HCT116 (cell line): ENCODE results near the gene ADAMTS16.

ENCODE experiments used
- EZH2phosphoT487 ChIP-seq: fragments of 200-600 bp; IDR thresholded peaks from 2 replicates; pipeline ENCODE4 v1.6.1; 2018; ENCODE audit warnings: antibody characterized with exemption, borderline replicate concordance
- FOSL1 ChIP-seq: IDR thresholded peaks from 2 replicates; pipeline ENCODE4 v1.6.1; 2012; ENCODE audit warnings: low read depth
- POLR2A ChIP-seq: IDR thresholded peaks from 2 replicates; pipeline ENCODE4 v1.7.0; 2011; ENCODE audit warnings: borderline replicate concordance; ENCODE audit not compliant: insufficient read depth, insufficient read length; ENCODE audit errors: extremely low read depth
- POLR2AphosphoS5 ChIP-seq: IDR thresholded peaks from 2 replicates; pipeline ENCODE4 v1.6.1; 2011; ENCODE audit warnings: mild to moderate bottlenecking, low read depth, low read length, moderate library complexity
- TCF7L2 ChIP-seq: IDR thresholded peaks from 2 replicates; pipeline ENCODE4 v1.7.0; 2011; ENCODE audit warnings: borderline replicate concordance, inconsistent platforms; ENCODE audit not compliant: insufficient read depth, insufficient read length; ENCODE audit errors: extremely low read depth
- TF ChIP-seq, protein P1 (sequence below), 3 experiments: fragments of 200-600 bp in 1 of 3; sonication (generic) in 1 of 3; IDR thresholded peaks in 2 of 3; conservative IDR thresholded peaks in 1 of 3; 2 replicates each; pipeline ENCODE4 v1.5.1; 2012 to 2017; ENCODE audit warnings: low read depth in 2 of 3, low read length in 2 of 3, antibody characterized with exemption in 1 of 3, borderline replicate concordance in 1 of 3, control low read depth in 1 of 3, mild to moderate bottlenecking in 1 of 3, mixed read lengths in 1 of 3, mixed run types in 1 of 3, moderate library complexity in 1 of 3; ENCODE audit not compliant: insufficient read depth in 1 of 3
- TF ChIP-seq, protein P2 (sequence below): IDR thresholded peaks from 2 replicates; pipeline ENCODE4 v1.6.1; 2012

DNA sequence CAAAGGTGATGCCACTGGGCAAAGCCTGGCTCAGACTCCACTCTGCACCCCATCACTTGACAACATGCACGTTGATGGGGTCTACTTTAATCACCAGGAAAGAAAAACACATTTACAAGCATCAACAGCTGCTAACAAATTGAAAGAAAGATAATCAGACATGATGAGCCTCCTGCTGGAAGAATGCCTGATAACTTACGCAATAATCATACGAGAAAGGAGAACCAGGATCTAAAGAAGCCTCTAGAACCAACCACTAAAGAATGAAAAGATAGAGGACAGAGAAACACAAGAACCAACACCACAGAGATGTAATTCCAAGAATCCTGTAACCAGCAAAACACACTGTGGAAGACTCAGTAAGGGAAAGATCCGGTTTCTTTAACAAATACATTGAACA, 162.1 kb downstream of the ADAMTS16 start:
- TF ChIP-seq, protein P1, sequence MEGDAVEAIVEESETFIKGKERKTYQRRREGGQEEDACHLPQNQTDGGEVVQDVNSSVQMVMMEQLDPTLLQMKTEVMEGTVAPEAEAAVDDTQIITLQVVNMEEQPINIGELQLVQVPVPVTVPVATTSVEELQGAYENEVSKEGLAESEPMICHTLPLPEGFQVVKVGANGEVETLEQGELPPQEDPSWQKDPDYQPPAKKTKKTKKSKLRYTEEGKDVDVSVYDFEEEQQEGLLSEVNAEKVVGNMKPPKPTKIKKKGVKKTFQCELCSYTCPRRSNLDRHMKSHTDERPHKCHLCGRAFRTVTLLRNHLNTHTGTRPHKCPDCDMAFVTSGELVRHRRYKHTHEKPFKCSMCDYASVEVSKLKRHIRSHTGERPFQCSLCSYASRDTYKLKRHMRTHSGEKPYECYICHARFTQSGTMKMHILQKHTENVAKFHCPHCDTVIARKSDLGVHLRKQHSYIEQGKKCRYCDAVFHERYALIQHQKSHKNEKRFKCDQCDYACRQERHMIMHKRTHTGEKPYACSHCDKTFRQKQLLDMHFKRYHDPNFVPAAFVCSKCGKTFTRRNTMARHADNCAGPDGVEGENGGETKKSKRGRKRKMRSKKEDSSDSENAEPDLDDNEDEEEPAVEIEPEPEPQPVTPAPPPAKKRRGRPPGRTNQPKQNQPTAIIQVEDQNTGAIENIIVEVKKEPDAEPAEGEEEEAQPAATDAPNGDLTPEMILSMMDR (IDR thresholded peaks at IDR 0.05 in 2 of 3, conservative IDR thresholded peaks at IDR 0.05 in 1 of 3; ENCODE audit: borderline replicate concordance in 1 of 3, insufficient read depth in 1 of 3, low read depth in 2 of 3, low read length in 2 of 3): no peak
- TF ChIP-seq, protein P2, sequence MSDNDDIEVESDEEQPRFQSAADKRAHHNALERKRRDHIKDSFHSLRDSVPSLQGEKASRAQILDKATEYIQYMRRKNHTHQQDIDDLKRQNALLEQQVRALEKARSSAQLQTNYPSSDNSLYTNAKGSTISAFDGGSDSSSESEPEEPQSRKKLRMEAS: no peak
- TF ChIP-seq EZH2phosphoT487 (no peak), POLR2AphosphoS5 (no peak), FOSL1 (no peak), POLR2A (no peak), TCF7L2 (no peak)
